ENCODE results near the gene S100A12.

The S100A12 gene

GRCh38 chr1:153336650-153337049 lies 38.8 kb downstream of the S100A12 start:
- H3K27ac ChIP-seq (ENCODE audit: insufficient read depth, low read depth, low read length, poor library complexity, severe bottlenecking): no peak overlapping the region
- H3K4me1 ChIP-seq (ENCODE audit: control insufficient read depth, insufficient read depth, low read length): no peaks in the 10 kb centered on the region
- H3K9me3 ChIP-seq (ENCODE audit: control insufficient read depth, low read length): no peaks in the 10 kb centered on the region
- no peaks in the 10 kb centered on the region for H3K27me3 ChIP-seq (ENCODE audit: control insufficient read depth, insufficient read depth, low read length, poor library complexity, severe bottlenecking)
- H3K4me3 ChIP-seq (ENCODE audit: insufficient read depth, low read depth, low read length): no peak overlapping the region
- H3K36me3 ChIP-seq (ENCODE audit: control insufficient read depth, insufficient read depth, low read length): no peaks in the 10 kb centered on the region

- Histone ChIP-seq H3K27ac (ENCODE audit: insufficient read depth, low read depth, low read length, poor library complexity, severe bottlenecking) (no peak overlapping the region), H3K4me3 (ENCODE audit: insufficient read depth, low read depth, low read length) (no peak overlapping the region), H3K4me1 (ENCODE audit: control insufficient read depth, insufficient read depth, low read length) (no peaks in the 10 kb centered on the region), H3K27me3 (ENCODE audit: control insufficient read depth, insufficient read depth, low read length, poor library complexity, severe bottlenecking) (no peaks in the 10 kb centered on the region), H3K9me3 (ENCODE audit: control insufficient read depth, low read length) (peaks cover 4% of the 10 kb centered on the region), H3K36me3 (ENCODE audit: control insufficient read depth, insufficient read depth, low read length) (no peaks in the 10 kb centered on the region)
- WGBS, 2 experiments: 85 to 90% methylated on average over 1 of the region's 1 CpG
Observed at GRCh38 chr1:153333902-153334301, 41.5 kb downstream of the S100A12 start.

- no peak overlapping the region for H3K4me3 ChIP-seq (ENCODE audit: insufficient read depth, low read depth, low read length)
- peaks cover 6% of the 10 kb centered on the region for H3K9me3 ChIP-seq (ENCODE audit: control insufficient read depth, low read length)
- H3K27ac ChIP-seq (ENCODE audit: insufficient read depth, low read depth, low read length, poor library complexity, severe bottlenecking): no peak overlapping the region
- no peaks in the 10 kb centered on the region for H3K36me3 ChIP-seq (ENCODE audit: control insufficient read depth, insufficient read depth, low read length)
- H3K4me1 ChIP-seq (ENCODE audit: control insufficient read depth, insufficient read depth, low read length): no peaks in the 10 kb centered on the region
- H3K27me3 ChIP-seq (ENCODE audit: control insufficient read depth, insufficient read depth, low read length, poor library complexity, severe bottlenecking): no peaks in the 10 kb centered on the region
Observed at GRCh38 chr1:153324912-153325311, 50.5 kb downstream of the S100A12 start.

Data from ectodermal cell (in vitro differentiated cells).